HG02623 (cell line): ENCODE results near the gene MRPL19.

ENCODE experiments used
- ATAC-seq: cut with Tn5 transposase; IDR thresholded peaks from one replicate; pipeline ENCODE4 v1.9.1; 2021; ENCODE audit warnings: moderate library complexity; ENCODE audit not compliant: unreplicated experiment

Gene MRPL19

DNA sequence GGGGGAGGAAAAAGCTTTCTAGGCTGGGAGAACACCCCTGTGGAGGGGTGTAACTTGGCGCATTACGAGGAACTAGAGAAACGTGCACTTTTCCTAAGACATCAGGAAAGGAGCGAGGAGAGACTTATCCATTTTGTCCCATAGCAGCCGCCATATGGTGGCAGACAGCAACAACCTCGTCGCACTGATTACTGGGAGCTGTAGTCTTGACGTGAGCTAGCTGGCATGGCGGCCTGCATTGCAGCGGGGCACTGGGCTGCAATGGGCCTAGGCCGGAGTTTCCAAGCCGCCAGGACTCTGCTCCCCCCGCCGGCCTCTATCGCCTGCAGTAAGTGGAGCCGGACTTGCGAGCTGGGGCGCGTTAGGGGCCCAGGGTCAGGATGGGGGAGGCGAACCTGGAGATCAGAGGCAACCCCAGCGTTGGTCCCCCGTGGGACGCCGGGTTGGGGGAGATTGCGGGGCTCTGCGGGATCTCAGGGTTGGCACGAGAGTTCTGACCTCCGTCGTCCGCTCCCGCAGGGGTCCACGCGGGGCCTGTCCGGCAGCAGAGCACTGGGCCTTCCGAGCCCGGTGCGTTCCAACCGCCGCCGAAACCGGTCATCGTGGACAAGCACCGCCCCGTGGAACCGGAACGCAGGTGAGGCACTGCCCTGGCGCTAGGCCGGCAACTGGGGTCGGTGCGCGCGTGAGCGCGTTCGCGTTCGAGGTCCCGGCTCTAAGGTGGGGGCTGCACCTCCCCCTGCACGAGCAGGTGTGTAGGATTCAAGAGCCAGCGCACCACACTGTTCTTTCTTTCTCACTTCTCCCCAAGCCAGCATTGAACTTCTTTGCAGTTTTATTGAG lies at the start of gene MRPL19:
Gene MRPL19, plus strand, starts transcription at position 201 of the 843 bp plus-strand sequence. Its CDS starts 25 bp downstream, at position 226.
- peak; percentile 93 for ATAC-seq

DNA sequence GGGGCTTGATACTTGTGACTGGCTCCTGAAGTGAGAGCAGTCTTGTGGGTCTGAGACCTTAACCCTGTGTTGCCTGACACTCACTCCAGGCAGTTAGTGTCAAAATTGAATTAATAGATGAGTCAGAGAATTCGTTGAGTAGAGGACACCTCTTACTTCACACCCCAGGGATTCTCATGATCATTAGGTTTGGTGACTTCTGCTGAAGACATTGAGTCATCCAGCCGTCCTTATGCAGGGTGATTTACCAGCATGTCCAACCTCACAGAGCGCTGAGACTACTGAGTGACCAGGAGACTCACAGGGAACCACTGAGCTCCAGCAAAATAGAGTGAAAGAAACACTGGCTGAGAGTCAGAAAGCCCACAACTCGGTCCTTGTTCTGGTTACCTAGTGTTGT lies 49.8 kb upstream of the MRPL19 start:
- no peak for ATAC-seq

DNA sequence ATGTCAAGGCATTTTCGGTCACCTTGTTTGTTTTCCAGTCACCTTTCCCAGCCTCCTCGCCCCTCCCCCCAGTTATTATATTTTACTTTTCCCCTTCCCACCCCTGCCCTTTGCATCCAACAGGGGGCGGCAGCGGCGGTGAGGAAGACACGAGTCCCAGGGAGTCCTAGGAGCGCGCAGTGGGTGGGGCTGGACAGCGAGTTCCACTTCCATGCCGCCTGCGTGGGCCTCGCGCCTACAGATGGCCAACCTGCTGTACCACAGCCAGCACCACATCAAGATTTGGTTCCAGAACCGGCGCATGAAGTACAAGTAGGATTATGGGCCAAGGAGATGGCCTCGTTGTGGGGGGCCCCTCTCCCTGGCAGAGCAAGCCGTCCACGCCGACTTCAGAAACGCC lies 48.6 kb upstream of the MRPL19 start:
- ATAC-seq = no peak

DNA sequence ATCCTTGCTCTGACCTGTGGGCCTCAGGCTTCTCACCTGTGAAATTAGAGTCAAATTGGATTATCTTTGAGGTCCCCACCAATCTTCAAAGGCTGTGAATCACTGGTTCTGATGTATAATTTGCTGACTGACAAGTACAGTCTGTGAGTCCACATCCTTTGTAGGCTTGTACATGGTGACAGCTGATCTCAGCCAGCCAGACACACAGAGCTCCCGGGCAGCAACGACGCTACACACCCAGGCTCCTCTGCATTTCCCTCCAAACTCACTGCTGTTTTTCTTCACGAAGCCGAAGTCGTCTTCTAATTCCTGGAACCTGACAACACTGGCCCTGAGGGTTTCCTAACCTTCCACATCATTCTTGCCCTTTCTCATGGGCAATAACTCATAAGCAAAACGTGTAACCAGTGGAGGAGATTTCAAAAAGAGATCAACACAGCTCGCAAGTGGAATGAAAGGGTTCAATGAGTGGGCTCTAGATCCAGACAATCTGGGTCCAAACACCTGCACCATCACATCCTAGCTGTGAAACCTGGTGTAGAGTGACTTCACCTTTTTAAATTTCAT lies 47.9 kb upstream of the MRPL19 start:
- no peak for ATAC-seq

DNA sequence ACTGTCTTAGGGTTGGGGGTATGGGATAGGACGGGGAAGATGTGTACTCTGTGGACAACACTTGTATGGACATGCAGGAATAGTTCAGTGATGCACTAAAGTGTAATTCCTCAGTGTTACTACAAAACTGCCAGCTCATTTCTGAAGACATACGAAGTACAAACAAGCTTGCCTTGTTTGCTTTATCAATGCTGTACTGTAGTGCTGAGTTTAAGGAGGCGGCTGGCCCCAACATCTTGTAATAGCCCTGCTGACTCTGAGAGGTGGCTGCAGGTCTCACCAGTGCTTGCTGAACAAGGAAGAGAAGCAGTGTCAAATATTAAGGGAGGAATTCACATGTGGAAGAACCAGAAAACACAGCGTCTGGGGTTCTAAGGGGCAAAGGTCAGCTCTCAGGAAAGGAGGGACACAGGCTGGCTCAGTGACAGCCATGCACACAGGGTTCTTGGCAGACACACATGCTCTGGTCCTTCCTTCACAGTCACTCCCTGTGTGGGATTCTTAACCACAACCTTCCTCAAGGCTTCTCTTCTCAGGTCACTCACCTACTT lies 46.0 kb upstream of the MRPL19 start:
- no peak for ATAC-seq

DNA sequence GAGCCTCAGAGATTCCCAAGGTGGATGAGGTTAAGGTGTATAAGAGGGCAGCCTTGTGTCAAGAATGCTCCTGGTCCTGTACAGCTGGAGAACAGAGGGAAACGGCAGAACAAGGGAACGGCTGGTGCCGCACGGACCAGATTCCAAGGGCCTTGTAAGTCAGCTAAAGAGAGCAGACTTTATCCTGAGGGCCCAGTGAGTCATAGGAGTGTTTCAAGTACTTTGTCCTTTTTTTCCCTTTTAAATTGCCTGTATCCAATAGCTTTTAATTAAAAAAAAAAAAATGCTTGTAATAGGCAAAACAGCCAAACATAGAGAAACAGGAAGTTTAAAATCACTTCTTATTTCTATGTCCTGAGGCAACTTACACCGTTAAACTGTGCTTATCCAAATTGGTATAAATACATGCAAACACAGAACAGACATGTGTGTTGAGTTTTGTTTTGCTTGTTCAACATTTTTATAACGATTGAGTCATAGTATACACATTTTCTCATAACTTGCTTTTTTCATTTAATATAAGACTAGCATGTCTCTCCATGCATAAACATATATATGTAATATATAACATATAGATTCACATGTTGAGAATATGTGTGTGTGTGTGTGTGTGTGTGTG lies 43.8 kb upstream of the MRPL19 start:
- ATAC-seq = no peak

DNA sequence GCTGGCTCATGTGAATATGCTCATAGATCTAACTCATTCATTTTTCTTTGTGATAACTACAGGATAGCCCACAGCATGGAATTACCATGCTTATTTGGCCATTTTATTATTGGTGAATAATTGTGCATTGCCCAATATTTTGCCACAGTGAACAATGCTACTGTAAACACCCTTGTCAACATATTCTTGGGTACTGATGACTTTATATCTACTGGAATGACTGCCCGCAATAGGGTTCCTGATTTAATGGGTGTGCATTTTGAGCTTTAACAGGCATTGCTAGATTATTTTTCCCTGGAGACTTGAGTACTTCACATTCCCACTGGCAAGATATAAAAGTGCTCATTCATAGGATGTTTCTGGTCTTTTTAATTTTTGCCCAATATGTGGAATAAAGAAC lies 43.1 kb upstream of the MRPL19 start:
- ATAC-seq = no peak

DNA sequence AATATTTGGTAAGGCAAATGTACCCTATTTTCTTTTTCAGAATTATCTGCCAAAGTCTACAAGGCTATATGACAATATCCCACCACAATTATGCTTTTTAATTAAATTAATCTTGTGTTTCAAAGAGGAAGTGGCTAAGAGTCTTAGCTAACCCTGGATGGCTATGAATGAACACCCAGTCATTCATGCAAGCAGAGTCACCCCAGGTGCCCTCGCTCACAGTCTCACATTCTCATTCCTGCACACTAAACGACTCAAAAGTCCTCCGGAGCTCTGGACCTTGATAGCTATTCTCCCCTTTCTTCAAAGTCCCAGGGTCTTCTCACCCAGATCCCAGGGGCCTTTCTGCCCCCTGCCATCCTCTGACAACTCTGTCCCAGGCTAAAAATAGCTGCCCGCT lies 42.1 kb upstream of the MRPL19 start:
- ATAC-seq = no peak

DNA sequence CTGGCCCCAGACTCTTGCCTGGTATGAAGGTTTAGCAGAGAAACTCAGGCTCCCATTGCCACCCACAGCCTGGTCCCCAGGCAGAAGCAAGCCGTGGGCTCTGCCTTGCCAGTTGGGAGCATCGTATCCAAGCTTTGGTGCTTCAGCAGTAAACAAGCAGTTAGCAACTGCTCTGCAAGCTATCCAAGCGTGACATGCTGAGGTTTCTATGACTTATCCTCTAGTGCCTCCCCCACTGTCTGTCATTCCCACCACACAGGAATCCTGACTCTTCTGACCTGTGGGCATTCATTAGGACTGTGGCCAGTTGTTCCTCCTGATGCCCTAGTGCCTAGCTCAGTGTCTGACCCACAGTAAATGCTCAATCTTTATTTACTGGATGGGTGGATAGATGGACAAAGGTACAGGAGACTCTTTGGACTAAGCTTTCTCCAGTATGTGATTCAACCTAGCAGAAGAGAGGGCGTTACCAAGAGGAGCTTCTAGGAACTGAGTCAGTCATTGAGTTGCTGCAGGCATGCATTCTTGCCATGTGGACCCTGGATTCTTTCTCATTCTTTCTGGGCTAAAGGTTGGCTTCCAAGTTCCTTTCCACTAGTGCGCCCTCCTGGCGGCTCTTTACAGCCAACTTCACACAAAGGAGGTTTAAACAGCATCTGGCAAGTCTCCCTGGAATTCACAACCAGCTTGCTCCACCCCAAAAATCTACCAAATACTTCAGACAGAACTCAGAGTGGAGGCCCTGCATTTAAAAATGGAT lies 40.6 kb upstream of the MRPL19 start:
- no peak for ATAC-seq

DNA sequence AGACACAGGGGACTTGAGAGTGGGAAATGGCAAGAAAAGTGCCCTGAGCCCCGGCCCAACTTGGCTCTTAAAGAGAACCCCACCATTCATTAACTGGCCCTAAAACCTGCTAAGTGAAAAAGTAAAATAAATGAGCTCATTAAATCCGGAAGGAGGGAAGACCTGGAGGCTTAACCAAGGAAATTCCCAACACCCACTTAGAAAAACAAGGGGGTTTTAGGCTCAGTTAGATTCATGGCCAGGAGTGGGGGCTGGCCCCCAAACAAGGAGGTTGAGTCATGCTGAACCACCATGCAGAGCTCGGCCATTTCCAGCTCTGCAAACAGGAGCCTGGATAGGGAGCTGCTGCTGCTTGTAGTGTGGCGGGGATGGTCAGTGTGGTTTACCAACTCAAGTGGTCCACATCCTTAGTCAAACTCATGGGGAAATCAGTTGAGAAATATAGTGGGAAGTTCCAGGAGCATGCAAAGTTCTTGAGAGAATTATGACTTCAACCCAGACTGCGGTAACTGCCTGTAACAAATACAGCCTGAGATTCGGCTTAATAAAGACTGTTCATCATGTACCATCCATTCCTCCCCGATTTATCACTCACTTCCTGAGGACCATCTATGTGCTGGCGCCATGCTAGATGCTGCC lies 39.7 kb upstream of the MRPL19 start:
- no peak for ATAC-seq

DNA sequence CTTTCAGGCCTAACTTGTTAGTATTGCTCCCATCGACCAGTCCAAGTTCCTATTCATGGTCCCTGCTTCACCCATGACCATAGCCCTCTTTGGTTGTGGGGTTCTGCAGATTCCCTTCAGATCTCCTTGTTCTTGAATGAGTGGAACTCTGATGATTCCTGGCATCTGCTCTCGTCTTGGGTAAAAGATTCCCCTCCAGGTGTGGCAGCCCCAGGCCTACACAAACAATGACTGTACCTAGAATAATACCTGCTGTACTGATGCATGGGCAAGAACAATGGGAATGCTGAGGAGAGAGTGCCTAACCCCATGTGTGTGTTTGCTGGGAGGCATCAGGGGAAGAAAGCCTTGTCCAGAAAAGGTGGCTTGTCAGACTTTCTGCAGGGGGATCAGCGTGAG lies 39.2 kb upstream of the MRPL19 start:
- ATAC-seq = no peak

DNA sequence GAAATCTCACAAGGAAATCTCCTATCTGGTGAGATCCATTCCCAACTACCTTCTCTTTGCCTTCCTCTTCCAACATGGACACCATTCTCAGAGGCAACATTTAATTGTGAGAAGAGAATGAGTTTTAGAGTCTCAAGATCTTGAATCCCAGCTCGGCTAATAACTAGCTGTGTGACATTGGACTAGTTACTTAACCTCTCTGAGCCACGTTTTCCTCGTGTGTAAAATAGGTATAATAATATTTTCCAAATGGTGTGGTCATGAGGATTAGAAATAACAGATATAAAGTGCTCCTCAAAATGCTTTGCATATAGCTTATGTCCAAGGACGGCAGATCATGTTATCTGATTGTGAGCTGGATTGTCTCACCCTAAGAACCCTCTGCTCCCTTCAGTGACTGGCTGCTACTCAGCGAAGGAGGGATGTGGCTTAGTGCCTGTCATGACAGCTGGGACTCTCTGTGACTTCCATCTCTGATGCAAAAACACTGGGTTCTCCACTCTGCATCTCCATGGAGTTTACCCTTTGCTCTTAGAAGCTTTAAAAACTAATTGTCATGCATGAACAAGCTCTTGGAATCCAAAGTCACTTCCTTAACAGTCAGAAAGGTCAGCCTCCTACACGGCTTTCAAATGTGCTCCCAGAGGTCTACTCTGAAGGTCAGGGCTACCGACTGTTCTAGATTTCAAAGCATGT lies 38.4 kb upstream of the MRPL19 start:
- no peak for ATAC-seq

DNA sequence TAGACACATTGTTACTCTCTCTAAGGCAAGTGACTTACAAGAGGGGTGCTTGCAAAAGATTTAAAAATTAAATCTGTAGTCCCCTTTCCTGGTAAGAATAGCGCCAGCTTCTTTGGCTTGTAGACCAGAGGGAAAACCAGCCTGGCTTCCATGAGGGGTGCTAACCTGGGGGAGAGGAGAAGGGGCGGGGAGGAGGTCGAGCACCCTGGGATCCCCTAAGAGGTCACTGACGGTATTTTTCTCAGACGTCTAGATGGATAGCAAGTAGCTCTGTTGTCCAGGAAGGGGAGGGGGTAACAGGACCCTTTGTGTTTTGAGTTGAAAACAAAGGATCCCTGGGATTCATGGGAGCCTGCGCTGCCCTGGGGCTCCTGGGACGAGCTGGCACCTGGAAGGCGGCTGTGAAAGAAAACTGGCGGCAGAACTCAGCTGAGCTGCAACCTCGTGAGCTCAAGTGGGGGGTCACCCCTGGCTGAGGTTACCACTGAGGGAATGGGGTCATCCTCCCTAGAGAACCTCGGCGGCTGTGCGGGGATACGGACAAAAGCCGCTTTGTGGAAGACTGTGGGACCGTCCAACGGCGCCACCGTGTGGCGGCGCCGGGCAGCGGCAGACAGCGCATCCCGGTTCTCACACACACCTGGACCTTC lies 37.8 kb upstream of the MRPL19 start:
- ATAC-seq = peak; percentile 83

DNA sequence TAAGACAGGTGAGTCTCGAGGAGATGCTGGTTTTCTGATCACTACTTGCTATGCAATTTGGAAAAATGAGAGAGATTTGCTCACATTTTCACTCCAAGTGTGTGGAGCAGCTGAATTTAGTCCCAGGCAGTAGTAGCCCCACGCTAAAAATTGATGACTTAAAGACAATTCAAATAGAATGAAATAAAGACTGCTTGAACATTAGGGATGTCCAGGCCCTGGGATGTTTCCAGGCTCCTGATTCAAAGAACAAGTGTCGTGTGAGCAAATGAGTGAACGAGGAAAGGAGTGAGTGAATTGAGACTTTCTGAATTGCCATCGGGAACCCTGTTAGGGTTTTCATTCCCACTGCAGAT lies 37.3 kb upstream of the MRPL19 start:
- no peak for ATAC-seq

DNA sequence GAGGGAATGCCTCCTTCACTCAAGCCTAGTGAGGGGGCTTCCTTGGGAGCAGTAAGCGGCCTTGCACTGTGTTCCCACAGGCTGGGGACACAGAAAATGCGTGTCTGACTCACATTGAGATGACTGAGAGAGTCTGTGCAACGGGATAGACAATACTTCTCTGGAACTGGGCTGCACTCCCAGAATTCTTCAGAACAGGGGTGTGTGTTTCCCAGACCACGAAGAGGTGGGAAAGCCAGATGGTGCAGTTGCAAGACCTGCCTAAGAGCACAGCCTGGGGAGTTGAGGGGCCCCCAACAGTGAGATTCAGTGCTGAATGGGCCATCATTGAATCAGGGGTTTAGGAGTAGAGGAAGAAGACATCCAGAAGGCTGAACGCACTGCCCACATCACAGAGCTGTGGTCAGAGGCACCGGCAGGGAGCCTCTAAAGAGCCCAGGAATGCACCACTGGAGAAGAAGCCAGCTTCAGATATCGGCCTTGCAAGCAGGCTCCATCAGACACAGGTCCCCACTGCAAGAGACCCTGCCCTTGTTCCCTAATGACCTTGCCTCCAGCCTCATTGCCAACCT lies 36.6 kb upstream of the MRPL19 start:
- no peak for ATAC-seq

DNA sequence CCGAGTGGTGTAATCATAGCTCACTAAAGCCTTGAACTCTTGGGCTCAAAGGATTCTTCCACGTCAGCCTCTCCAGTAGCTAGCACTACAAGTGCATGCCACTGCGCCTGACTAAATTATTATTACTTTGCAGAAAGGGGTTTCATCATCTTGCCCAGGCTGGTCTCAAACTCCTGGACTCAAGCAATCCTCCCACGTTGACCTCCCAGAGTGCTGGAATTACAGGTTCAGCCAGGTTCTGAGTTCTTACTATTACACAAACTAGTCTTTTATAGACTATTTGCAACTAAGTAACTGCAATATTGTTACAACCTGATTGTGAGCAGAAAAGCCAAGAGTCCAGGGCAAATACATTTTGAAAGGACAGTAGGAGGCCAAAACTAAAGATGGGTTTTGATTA lies 35.9 kb upstream of the MRPL19 start:
- ATAC-seq = no peak

DNA sequence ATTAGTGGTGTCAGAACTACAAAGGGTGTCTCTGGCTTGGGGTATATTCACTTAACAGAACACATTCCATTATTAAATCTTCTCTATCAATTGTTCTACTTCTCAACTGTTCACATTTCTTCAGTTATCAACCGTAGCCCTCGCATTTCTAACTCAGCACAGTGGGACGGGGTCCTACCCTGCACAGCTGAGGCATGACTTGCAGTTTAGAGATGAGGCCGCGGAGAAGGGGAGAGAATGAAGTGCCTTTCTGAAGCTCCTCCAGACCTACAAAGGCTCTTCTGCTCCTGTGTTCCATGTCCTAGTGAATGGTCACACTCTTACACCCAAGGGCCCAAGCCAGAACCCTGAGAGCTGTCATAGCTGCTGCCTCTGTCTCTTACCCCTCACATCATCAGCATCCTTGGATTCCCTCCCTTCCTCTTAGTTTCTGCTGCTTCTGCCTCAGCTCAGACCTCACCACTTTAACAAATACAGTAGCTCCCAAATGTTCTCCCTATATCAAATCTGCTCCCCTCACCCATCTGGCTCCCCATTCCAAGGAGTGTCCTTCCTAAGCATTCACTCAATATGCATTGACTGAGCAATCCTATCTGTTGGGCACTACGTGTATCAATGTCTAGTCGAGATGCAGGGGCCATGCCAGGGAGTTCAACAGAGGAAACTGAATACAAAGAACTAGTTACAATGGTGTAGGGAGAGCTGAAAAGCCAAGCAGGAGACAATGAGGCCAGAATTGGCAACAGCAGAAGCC lies 34.3 kb upstream of the MRPL19 start:
- ATAC-seq = no peak

DNA sequence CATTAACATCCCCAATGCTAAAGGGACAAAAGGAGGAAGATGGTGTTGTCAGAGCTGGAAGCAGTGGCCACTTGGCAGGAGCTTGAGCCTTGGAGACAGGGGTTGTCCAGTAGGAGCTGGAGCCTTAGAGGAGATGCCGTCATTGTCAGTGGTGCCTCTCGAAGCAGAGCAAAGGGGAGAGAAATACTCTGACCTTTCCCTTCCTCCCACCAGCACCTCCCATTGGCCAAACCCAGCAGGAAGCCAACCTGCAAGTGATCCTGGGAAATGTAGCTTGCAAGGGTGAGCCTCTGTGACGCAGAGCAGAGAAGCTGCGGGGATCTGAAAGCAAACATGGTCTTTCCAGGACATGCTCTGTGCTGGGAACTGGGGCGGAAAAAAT lies 33.7 kb upstream of the MRPL19 start:
- ATAC-seq = no peak

DNA sequence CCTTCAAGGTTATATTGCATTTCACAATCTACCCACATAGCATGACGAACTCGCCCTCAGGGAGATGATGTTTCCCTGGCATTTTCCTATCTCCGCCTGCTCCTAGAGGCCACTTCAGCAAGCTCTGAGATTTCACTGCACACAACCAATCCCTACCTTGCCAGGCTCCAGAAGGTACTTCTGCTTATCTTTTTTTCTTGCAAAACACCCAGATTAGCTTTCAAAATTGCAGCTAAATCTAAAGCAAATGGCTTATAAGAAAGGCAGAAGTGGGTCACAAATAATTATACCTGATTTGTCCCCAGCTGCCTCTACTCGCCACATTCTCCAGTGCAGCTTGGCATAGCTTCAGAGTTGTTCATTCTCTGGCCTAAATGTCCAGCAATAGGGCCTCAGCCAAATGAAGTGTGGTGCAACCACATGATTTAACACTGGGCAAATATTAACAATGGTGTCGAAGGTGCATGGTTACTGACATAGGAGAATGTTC lies 32.4 kb upstream of the MRPL19 start:
- ATAC-seq = no peak
